Natural killer cell treated with Interleukin-12 subunit alpha and Interleukin-12 subunit beta and Interleukin-15 and Interleukin-18, amount 100 ng/mL, for 72 hours (primary cell): Measurements from ENCODE around the gene CYLD. TPM values are rescaled to one million over a fixed set of nuclear protein-coding genes. Genes with fewer than 3 reads are reported as not detected.

Source experiments
- ATAC-seq, 2 donors: fragments of 150-1000 bp; cut with Tn5 transposase in 1 of 2; sonication (Bioruptor Pico), chemical (Tn5 transposase) in 1 of 2; 2 replicates each; pipeline ENCODE4 v1.10.0; 2021
- DNase-seq: peaks from one replicate; pipeline ENCODE4 v3.0.0; 2022; ENCODE audit warnings: low spot score
- H3K27ac Mint-ChIP-seq, 2 donors: 1 replicate in 1 of 2; 2 replicates in 1 of 2; pipeline ENCODE4 v1.8.0; 2022; ENCODE audit warnings: mixed read lengths in 2 of 2, mild to moderate bottlenecking in 1 of 2, moderate library complexity in 1 of 2
- H3K27me3 Mint-ChIP-seq, 2 donors: 1 replicate in 1 of 2; 2 replicates in 1 of 2; pipeline ENCODE4 v1.8.0; 2022; ENCODE audit warnings: mixed read lengths in 2 of 2
- H3K36me3 Mint-ChIP-seq: one replicate; pipeline ENCODE4 v1.8.0; 2022; ENCODE audit warnings: mixed read lengths
- H3K4me1 Mint-ChIP-seq, 2 donors: 1 replicate in 1 of 2; 2 replicates in 1 of 2; pipeline ENCODE4 v1.8.0; 2022; ENCODE audit warnings: low read depth in 2 of 2, mixed read lengths in 2 of 2, mild to moderate bottlenecking in 1 of 2
- H3K4me3 Mint-ChIP-seq: one replicate; pipeline ENCODE4 v1.8.0; 2022; ENCODE audit warnings: mixed read lengths
- H3K9me3 Mint-ChIP-seq: 2 replicates; pipeline ENCODE4 v1.8.0; 2022; ENCODE audit warnings: mixed read lengths
- total RNA-seq, 2 donors: library from RNA; stranded (reverse); gene quantifications; one replicate each; pipeline ENCODE4 v1.2.3, GENCODE V29; 2022

CYLD gene
- 100 to 1,000 TPM in 1 of 2 donors, 10 to 100 TPM in 1; 95.4 to 126 TPM for total RNA-seq

GRCh38 chr16:50741781-50742575 lies at the start of gene CYLD:
Gene CYLD (plus strand): TSS chr16:50742086. CDS start chr16:50749699, 7,613 bp downstream.
- Mint-ChIP-seq H3K4me3 (peak within 1 kb of the TSS; percentile 94), H3K9me3 (no peaks in the 10 kb centered on the region), H3K4me1 (peaks cover 47 to 52% of the 10 kb centered on the region in 2 donors), H3K36me3 (peaks cover 19% of the 10 kb centered on the region), H3K27ac (peak within 1 kb of the TSS; percentile 93 to 96), H3K27me3 (no peaks in the 10 kb centered on the region)
- DNase-seq (peak; percentile 100), ATAC-seq (peak; percentile 95 to 96)

- H3K4me3 Mint-ChIP-seq: peak overlapping the region; percentile 91
- peaks cover 8 to 16% of the 10 kb centered on the region in 2 donors for H3K27me3 Mint-ChIP-seq
- H3K9me3 Mint-ChIP-seq: no peaks in the 10 kb centered on the region
- peak overlapping the region; percentile 59 to 85 for H3K27ac Mint-ChIP-seq
- no peak for DNase-seq
- peaks cover 8% of the 10 kb centered on the region for H3K36me3 Mint-ChIP-seq
- ATAC-seq: no peak
- H3K4me1 Mint-ChIP-seq: peaks cover 48 to 54% of the 10 kb centered on the region in 2 donors
Observed at GRCh38 chr16:50692644-50692998, 49.3 kb upstream of the CYLD start.

- Mint-ChIP-seq H3K27me3 (peaks cover 8 to 16% of the 10 kb centered on the region in 2 donors), H3K27ac (peak within 1 kb of the TSS; percentile 89 to 95), H3K4me3 (peak within 1 kb of the TSS; percentile 91), H3K9me3 (no peaks in the 10 kb centered on the region), H3K36me3 (peaks cover 8% of the 10 kb centered on the region), H3K4me1 (peaks cover 54 to 60% of the 10 kb centered on the region in 2 donors)
- DNase-seq: no peak
- peak; percentile 8 to 59 for ATAC-seq
Observed at GRCh38 chr16:50692999-50693781, 48.7 kb upstream of the CYLD start, which contains the start of gene NOD2. Gene NOD2 (plus strand): TSS chr16:50693606. CDS start chr16:50699496, 5,890 bp downstream.

- H3K36me3 Mint-ChIP-seq: peaks cover 8% of the 10 kb centered on the region
- DNase-seq: no peak
Observed at GRCh38 chr16:50694206-50694605, 47.7 kb upstream of the CYLD start.

GRCh38 chr16:50695017-50696000 lies 46.6 kb upstream of the CYLD start:
- Mint-ChIP-seq H3K4me1 (peaks cover 69 to 70% of the 10 kb centered on the region in 2 donors), H3K27me3 (peaks cover 8 to 16% of the 10 kb centered on the region in 2 donors), H3K36me3 (peaks cover 14% of the 10 kb centered on the region), H3K9me3 (no peaks in the 10 kb centered on the region), H3K27ac (peak overlapping the region; percentile 89 to 95), H3K4me3 (peak overlapping the region; percentile 84)
- ATAC-seq (no peak), DNase-seq (no peak)

More at GRCh38 chr16:50694206-50694605, 47.7 kb upstream of the CYLD start:
- H3K9me3 Mint-ChIP-seq: no peaks in the 10 kb centered on the region
- peaks cover 59 to 64% of the 10 kb centered on the region in 2 donors for H3K4me1 Mint-ChIP-seq
- no peak for ATAC-seq
- peaks cover 8 to 16% of the 10 kb centered on the region in 2 donors for H3K27me3 Mint-ChIP-seq
- peak overlapping the region; percentile 89 to 95 for H3K27ac Mint-ChIP-seq
- H3K4me3 Mint-ChIP-seq: peak overlapping the region; percentile 82

- no peak for DNase-seq
- peaks cover 17% of the 10 kb centered on the region for H3K36me3 Mint-ChIP-seq
- peaks cover 73 to 76% of the 10 kb centered on the region in 2 donors for H3K4me1 Mint-ChIP-seq
- no peak for ATAC-seq
- peak overlapping the region; percentile 89 to 95 for H3K27ac Mint-ChIP-seq
- no peaks in the 10 kb centered on the region for H3K9me3 Mint-ChIP-seq
- peak overlapping the region; percentile 84 for H3K4me3 Mint-ChIP-seq
- peaks cover 8 to 16% of the 10 kb centered on the region in 2 donors for H3K27me3 Mint-ChIP-seq
Observed at GRCh38 chr16:50696126-50696525, 45.8 kb upstream of the CYLD start.

GRCh38 chr16:50696575-50697420 lies 45.1 kb upstream of the CYLD start:
- H3K27ac Mint-ChIP-seq: peak overlapping the region; percentile 89 to 95
- H3K36me3 Mint-ChIP-seq: peaks cover 21% of the 10 kb centered on the region
- no peaks in the 10 kb centered on the region for H3K9me3 Mint-ChIP-seq
- peak overlapping the region; percentile 84 for H3K4me3 Mint-ChIP-seq
- H3K4me1 Mint-ChIP-seq: peaks cover 77 to 82% of the 10 kb centered on the region in 2 donors
- DNase-seq (peak; percentile 76), ATAC-seq (peak; percentile 63 to 74)
- H3K27me3 Mint-ChIP-seq: peaks cover 8 to 16% of the 10 kb centered on the region in 2 donors

- DNase-seq (no peak), ATAC-seq (no peak)
- Mint-ChIP-seq H3K36me3 (peaks cover 19% of the 10 kb centered on the region), H3K9me3 (no peaks in the 10 kb centered on the region), H3K27me3 (peaks cover 6 to 16% of the 10 kb centered on the region in 2 donors), H3K4me1 (peaks cover 76 to 81% of the 10 kb centered on the region in 2 donors), H3K27ac (peak overlapping the region; percentile 89 to 95), H3K4me3 (peak overlapping the region; percentile 84)
Observed at GRCh38 chr16:50697421-50697715, 44.5 kb upstream of the CYLD start.

GRCh38 chr16:50697881-50698767 lies 43.8 kb upstream of the CYLD start:
- peak overlapping the region; percentile 89 to 95 for H3K27ac Mint-ChIP-seq

GRCh38 chr16:50699326-50700159 lies 42.3 kb upstream of the CYLD start:
- DNase-seq: peak; percentile 67
- H3K36me3 Mint-ChIP-seq: peaks cover 22% of the 10 kb centered on the region
- H3K27ac Mint-ChIP-seq: peak overlapping the region; percentile 89 to 95

More at GRCh38 chr16:50697881-50698767, 43.8 kb upstream of the CYLD start:
- Mint-ChIP-seq H3K27me3 (peaks cover 0 to 10% of the 10 kb centered on the region in 2 donors), H3K9me3 (no peaks in the 10 kb centered on the region), H3K4me3 (peak overlapping the region; percentile 84), H3K36me3 (peaks cover 13% of the 10 kb centered on the region), H3K4me1 (peaks cover 74 to 81% of the 10 kb centered on the region in 2 donors)
- ATAC-seq (peak; percentile 66 to 88), DNase-seq (peak; percentile 85)

GRCh38 chr16:50702725-50703124 lies 39.2 kb upstream of the CYLD start:
- Mint-ChIP-seq H3K4me3 (peak overlapping the region; percentile 35), H3K36me3 (peaks cover 35% of the 10 kb centered on the region), H3K4me1 (peaks cover 49 to 59% of the 10 kb centered on the region in 2 donors), H3K27ac (peak overlapping the region; percentile 8 to 49), H3K9me3 (peaks cover 8% of the 10 kb centered on the region), H3K27me3 (no peaks in the 10 kb centered on the region)
- ATAC-seq (peak; percentile 75 to 76), DNase-seq (no peak)

More at GRCh38 chr16:50699326-50700159, 42.3 kb upstream of the CYLD start:
- Mint-ChIP-seq H3K4me1 (peaks cover 69 to 73% of the 10 kb centered on the region in 2 donors), H3K4me3 (peak overlapping the region; percentile 84), H3K9me3 (peaks cover 2% of the 10 kb centered on the region), H3K27me3 (peaks cover 0 to 8% of the 10 kb centered on the region in 2 donors)
- ATAC-seq: peak; percentile 51 to 64
